HEK293T (cell line): ENCODE measurements around the gene LRIG2.

ENCODE experiments used
- BHLHE40 ChIP-seq: fragments of 450-650 bp; IDR thresholded peaks from 2 replicates; pipeline ENCODE4 v1.6.1; 2016; ENCODE audit warnings: mild to moderate bottlenecking, moderate library complexity, borderline replicate concordance
- CTBP1 ChIP-seq: fragments of 450-650 bp; IDR thresholded peaks from 2 replicates; pipeline ENCODE4 v1.6.1; 2016; ENCODE audit warnings: borderline replicate concordance
- ELF4 ChIP-seq: fragments of 450-650 bp; IDR thresholded peaks from 2 replicates; pipeline ENCODE4 v1.6.1; 2017; ENCODE audit warnings: antibody characterized with exemption
- FOXK2 ChIP-seq: fragments of 450-650 bp; IDR thresholded peaks from 2 replicates; pipeline ENCODE4 v1.6.1; 2016; ENCODE audit warnings: mild to moderate bottlenecking
- FOXM1 ChIP-seq: fragments of 450-650 bp; IDR thresholded peaks from 2 replicates; pipeline ENCODE4 v1.6.1; 2017; ENCODE audit warnings: mild to moderate bottlenecking, borderline replicate concordance
- SP1 ChIP-seq: fragments of 450-650 bp; IDR thresholded peaks from 2 replicates; pipeline ENCODE4 v1.6.1; 2017
- TARDBP ChIP-seq: fragments of 450-650 bp; IDR thresholded peaks from 2 replicates; pipeline ENCODE4 v1.6.1; 2016
- ZNF384 ChIP-seq: fragments of 450-650 bp; IDR thresholded peaks from 2 replicates; pipeline ENCODE4 v1.6.1; 2016

- TF ChIP-seq FOXM1 (no peak), FOXK2 (no peak), TARDBP (no peak), BHLHE40 (no peak), SP1 (no peak), ZNF384 (no peak), CTBP1 (no peak), ELF4 (no peak)
These were observed 30.1 kb downstream of the LRIG2 start for GRCh38 chr1:113103048-113103447.
